ENCODE results near the gene NDUFC1.

The NDUFC1 gene

GRCh38 chr4:139297001-139297410 is 5.3 kb downstream of the NDUFC1 start:
- Histone ChIP-seq H3K27ac (ENCODE audit: low read depth, low read length) (no peak overlapping the region), H3K9ac (ENCODE audit: low read length) (no peak overlapping the region), H2BK15ac (replicated peaks; ENCODE audit: low read depth) (no peak overlapping the region), H4K8ac (ENCODE audit: low read depth, low read length) (no peak overlapping the region), H3K79me2 (ENCODE audit: control insufficient read depth, insufficient read depth, low read length) (peaks cover 8% of the 10 kb centered on the region), H2AK5ac (ENCODE audit: low read length) (no peak overlapping the region), H2BK120ac (ENCODE audit: low read depth, low read length) (no peak overlapping the region), H3K4ac (ENCODE audit: low read depth, low read length) (no peak overlapping the region), H3K36me3 (ENCODE audit: control insufficient read depth, insufficient read depth, low read length) (no peaks in the 10 kb centered on the region), H3K56ac (ENCODE audit: low read length) (no peak overlapping the region), H3K4me1 (ENCODE audit: control insufficient read depth, low read depth, low read length) (no peaks in the 10 kb centered on the region), H3K79me1 (ENCODE audit: low read length) (no peaks in the 10 kb centered on the region), H3K4me2 (ENCODE audit: low read length) (no peak overlapping the region), H3K27me3 (ENCODE audit: insufficient read depth, low read length, poor library complexity) (no peaks in the 10 kb centered on the region), H4K5ac (ENCODE audit: low read length) (no peak overlapping the region), H2BK5ac (ENCODE audit: low read length) (no peak overlapping the region), H3K4me3 (ENCODE audit: low read length) (no peak overlapping the region), H3K23ac (ENCODE audit: low read length) (no peak overlapping the region), H3K18ac (ENCODE audit: low read length) (no peak overlapping the region)
- DNase-seq: no peak
- WGBS (ENCODE audit: extremely low coverage, insufficient coverage, low lambda C conversion rate): no CpG with 5 or more reads among the region's 2 CpGs

- H2BK120ac ChIP-seq (ENCODE audit: low read depth, low read length): no peak overlapping the region
- H3K79me2 ChIP-seq (ENCODE audit: control insufficient read depth, insufficient read depth, low read length): peaks cover 1% of the 10 kb centered on the region
- no peak overlapping the region for H3K4ac ChIP-seq (ENCODE audit: low read depth, low read length)
- WGBS (ENCODE audit: extremely low coverage, insufficient coverage, low lambda C conversion rate): no CpG with 5 or more reads among the region's 6 CpGs
- no peak overlapping the region for H3K9ac ChIP-seq (ENCODE audit: low read length)
- no peak overlapping the region for H3K23ac ChIP-seq (ENCODE audit: low read length)
- no peak overlapping the region for H2BK15ac ChIP-seq (replicated peaks; ENCODE audit: low read depth)
- no peak overlapping the region for H4K8ac ChIP-seq (ENCODE audit: low read depth, low read length)
- DNase-seq: no peak
- H3K79me1 ChIP-seq (ENCODE audit: low read length): no peaks in the 10 kb centered on the region
- no peaks in the 10 kb centered on the region for H3K4me1 ChIP-seq (ENCODE audit: control insufficient read depth, low read depth, low read length)
- H3K36me3 ChIP-seq (ENCODE audit: control insufficient read depth, insufficient read depth, low read length): no peaks in the 10 kb centered on the region
- H3K18ac ChIP-seq (ENCODE audit: low read length): no peak overlapping the region
- H3K27ac ChIP-seq (ENCODE audit: low read depth, low read length): no peak overlapping the region
- H4K5ac ChIP-seq (ENCODE audit: low read length): no peak overlapping the region
- H3K56ac ChIP-seq (ENCODE audit: low read length): no peak overlapping the region
- no peak overlapping the region for H3K4me2 ChIP-seq (ENCODE audit: low read length)
- H3K27me3 ChIP-seq (ENCODE audit: insufficient read depth, low read length, poor library complexity): no peaks in the 10 kb centered on the region
- H3K4me3 ChIP-seq (ENCODE audit: low read length): no peak overlapping the region
- H2AK5ac ChIP-seq (ENCODE audit: low read length): no peak overlapping the region
- no peak overlapping the region for H2BK5ac ChIP-seq (ENCODE audit: low read length)
Observed at GRCh38 chr4:139295942-139296299, 6.4 kb downstream of the NDUFC1 start.

- Histone ChIP-seq H3K4me3 (ENCODE audit: low read length) (peak overlapping the region; percentile 72), H3K4me2 (ENCODE audit: low read length) (peak overlapping the region; percentile 59), H4K8ac (ENCODE audit: low read depth, low read length) (no peak overlapping the region), H3K4ac (ENCODE audit: low read depth, low read length) (no peak overlapping the region), H2BK120ac (ENCODE audit: low read depth, low read length) (no peak overlapping the region), H3K18ac (ENCODE audit: low read length) (peak overlapping the region; percentile 57), H3K79me2 (ENCODE audit: control insufficient read depth, insufficient read depth, low read length) (peaks cover 1% of the 10 kb centered on the region), H3K27me3 (ENCODE audit: insufficient read depth, low read length, poor library complexity) (no peaks in the 10 kb centered on the region), H2AK5ac (ENCODE audit: low read length) (no peak overlapping the region), H3K4me1 (ENCODE audit: control insufficient read depth, low read depth, low read length) (no peaks in the 10 kb centered on the region), H3K23ac (ENCODE audit: low read length) (peak overlapping the region; percentile 80), H3K27ac (ENCODE audit: low read depth, low read length) (no peak overlapping the region), H3K36me3 (ENCODE audit: control insufficient read depth, insufficient read depth, low read length) (no peaks in the 10 kb centered on the region), H2BK5ac (ENCODE audit: low read length) (no peak overlapping the region), H2BK15ac (replicated peaks; ENCODE audit: low read depth) (no peak overlapping the region), H3K9ac (ENCODE audit: low read length) (peak overlapping the region; percentile 88), H4K5ac (ENCODE audit: low read length) (no peak overlapping the region), H3K56ac (ENCODE audit: low read length) (peak overlapping the region; percentile 94), H3K79me1 (ENCODE audit: low read length) (no peaks in the 10 kb centered on the region)
- DNase-seq: peak; percentile 94
- no CpG with 5 or more reads among the region's 51 CpGs for WGBS (ENCODE audit: extremely low coverage, insufficient coverage, low lambda C conversion rate)
Observed at GRCh38 chr4:139295206-139295941, 6.9 kb downstream of the NDUFC1 start.

- H3K9ac ChIP-seq (ENCODE audit: low read length): no peak overlapping the region
- no peak overlapping the region for H3K4me3 ChIP-seq (ENCODE audit: low read length)
- no peaks in the 10 kb centered on the region for H3K27me3 ChIP-seq (ENCODE audit: insufficient read depth, low read length, poor library complexity)
- no peak overlapping the region for H2BK120ac ChIP-seq (ENCODE audit: low read depth, low read length)
- H3K27ac ChIP-seq (ENCODE audit: low read depth, low read length): no peak overlapping the region
- H2BK15ac ChIP-seq (replicated peaks; ENCODE audit: low read depth): no peak overlapping the region
- H3K4ac ChIP-seq (ENCODE audit: low read depth, low read length): no peak overlapping the region
- no peak overlapping the region for H2BK5ac ChIP-seq (ENCODE audit: low read length)
- H4K5ac ChIP-seq (ENCODE audit: low read length): no peak overlapping the region
- no peaks in the 10 kb centered on the region for H3K4me1 ChIP-seq (ENCODE audit: control insufficient read depth, low read depth, low read length)
- H4K8ac ChIP-seq (ENCODE audit: low read depth, low read length): no peak overlapping the region
- H3K36me3 ChIP-seq (ENCODE audit: control insufficient read depth, insufficient read depth, low read length): no peaks in the 10 kb centered on the region
- H3K79me2 ChIP-seq (ENCODE audit: control insufficient read depth, insufficient read depth, low read length): no peaks in the 10 kb centered on the region
- H3K23ac ChIP-seq (ENCODE audit: low read length): no peak overlapping the region
- no peak for DNase-seq
- H3K18ac ChIP-seq (ENCODE audit: low read length): no peak overlapping the region
- no peak overlapping the region for H3K56ac ChIP-seq (ENCODE audit: low read length)
- no peak overlapping the region for H3K4me2 ChIP-seq (ENCODE audit: low read length)
- WGBS (ENCODE audit: extremely low coverage, insufficient coverage, low lambda C conversion rate): no CpG with 5 or more reads among the region's 7 CpGs
- no peaks in the 10 kb centered on the region for H3K79me1 ChIP-seq (ENCODE audit: low read length)
- H2AK5ac ChIP-seq (ENCODE audit: low read length): no peak overlapping the region
Observed at GRCh38 chr4:139286186-139286698, 16.0 kb downstream of the NDUFC1 start.

GRCh38 chr4:139282721-139283075 is 19.6 kb downstream of the NDUFC1 start:
- H4K8ac ChIP-seq (ENCODE audit: low read depth, low read length): no peak overlapping the region
- H3K9ac ChIP-seq (ENCODE audit: low read length): no peak overlapping the region
- no peak for DNase-seq
- no peak overlapping the region for H2BK15ac ChIP-seq (replicated peaks; ENCODE audit: low read depth)
- no peak overlapping the region for H3K18ac ChIP-seq (ENCODE audit: low read length)
- H3K79me2 ChIP-seq (ENCODE audit: control insufficient read depth, insufficient read depth, low read length): no peaks in the 10 kb centered on the region
- no peak overlapping the region for H3K4ac ChIP-seq (ENCODE audit: low read depth, low read length)
- H3K23ac ChIP-seq (ENCODE audit: low read length): no peak overlapping the region
- H2BK120ac ChIP-seq (ENCODE audit: low read depth, low read length): no peak overlapping the region
- peaks cover 11% of the 10 kb centered on the region for H3K27me3 ChIP-seq (ENCODE audit: insufficient read depth, low read length, poor library complexity)
- H3K27ac ChIP-seq (ENCODE audit: low read depth, low read length): no peak overlapping the region
- H4K5ac ChIP-seq (ENCODE audit: low read length): no peak overlapping the region
- no peak overlapping the region for H3K56ac ChIP-seq (ENCODE audit: low read length)
- no peaks in the 10 kb centered on the region for H3K79me1 ChIP-seq (ENCODE audit: low read length)
- H3K4me3 ChIP-seq (ENCODE audit: low read length): no peak overlapping the region
- H2AK5ac ChIP-seq (ENCODE audit: low read length): no peak overlapping the region
- H3K4me1 ChIP-seq (ENCODE audit: control insufficient read depth, low read depth, low read length): no peaks in the 10 kb centered on the region
- no peak overlapping the region for H3K4me2 ChIP-seq (ENCODE audit: low read length)
- H2BK5ac ChIP-seq (ENCODE audit: low read length): no peak overlapping the region
- H3K36me3 ChIP-seq (ENCODE audit: control insufficient read depth, insufficient read depth, low read length): no peaks in the 10 kb centered on the region

Measured in mesendoderm (in vitro differentiated cells).